ENCODE results near the gene SYMPK. TPM values are rescaled to one million over a fixed set of nuclear protein-coding genes. Genes with fewer than 3 reads are reported as not detected.
A peak's percentile ranks its signal among the peaks of the same experiment; 100 is the strongest.

Gene SYMPK
- total RNA-seq, 4 donors from 2014 or later: 31.0 to 89.0 (median 57.4) TPM

DNA sequence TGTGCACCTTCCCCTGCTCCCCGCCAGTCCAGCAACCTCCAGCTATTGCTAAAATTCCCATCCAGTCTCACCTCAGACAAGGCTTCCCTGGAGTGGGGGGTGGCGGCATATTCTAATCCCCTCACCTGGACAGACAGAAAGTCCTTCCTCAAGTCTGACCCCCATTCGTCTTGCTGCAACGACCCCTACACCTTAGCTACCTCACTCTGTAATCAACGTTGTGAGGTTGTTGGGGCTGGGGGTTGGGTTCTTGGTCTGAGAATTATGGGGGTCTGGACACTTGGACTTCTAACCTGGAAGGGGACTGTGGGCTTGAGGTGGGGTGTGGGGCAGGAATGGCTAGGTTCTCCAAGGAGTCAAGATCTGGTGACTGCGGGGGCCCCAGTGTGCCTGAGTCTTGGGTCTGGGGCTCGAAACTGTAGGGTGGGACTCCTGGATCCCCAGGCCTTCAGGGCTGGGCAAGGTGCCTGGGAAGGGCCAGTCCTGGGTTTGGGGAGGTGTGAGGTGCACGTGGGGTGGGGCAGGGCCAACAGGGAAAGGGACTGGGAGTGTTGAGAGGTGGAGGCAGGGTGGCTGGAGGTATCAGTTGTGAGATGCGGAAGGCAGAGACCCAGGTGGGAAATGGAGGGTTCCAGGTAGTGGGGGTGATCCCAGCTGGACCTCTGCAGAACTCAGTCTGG lies 2.5 kb upstream of the SYMPK start:
- peaks cover 0 to 6% (median 0%) of the 10 kb centered on the region in 3 donors for H3K36me3 ChIP-seq
- no peak for TF ChIP-seq EP300 (IDR thresholded peaks at IDR 0.05)
- TF ChIP-seq, protein P1, sequence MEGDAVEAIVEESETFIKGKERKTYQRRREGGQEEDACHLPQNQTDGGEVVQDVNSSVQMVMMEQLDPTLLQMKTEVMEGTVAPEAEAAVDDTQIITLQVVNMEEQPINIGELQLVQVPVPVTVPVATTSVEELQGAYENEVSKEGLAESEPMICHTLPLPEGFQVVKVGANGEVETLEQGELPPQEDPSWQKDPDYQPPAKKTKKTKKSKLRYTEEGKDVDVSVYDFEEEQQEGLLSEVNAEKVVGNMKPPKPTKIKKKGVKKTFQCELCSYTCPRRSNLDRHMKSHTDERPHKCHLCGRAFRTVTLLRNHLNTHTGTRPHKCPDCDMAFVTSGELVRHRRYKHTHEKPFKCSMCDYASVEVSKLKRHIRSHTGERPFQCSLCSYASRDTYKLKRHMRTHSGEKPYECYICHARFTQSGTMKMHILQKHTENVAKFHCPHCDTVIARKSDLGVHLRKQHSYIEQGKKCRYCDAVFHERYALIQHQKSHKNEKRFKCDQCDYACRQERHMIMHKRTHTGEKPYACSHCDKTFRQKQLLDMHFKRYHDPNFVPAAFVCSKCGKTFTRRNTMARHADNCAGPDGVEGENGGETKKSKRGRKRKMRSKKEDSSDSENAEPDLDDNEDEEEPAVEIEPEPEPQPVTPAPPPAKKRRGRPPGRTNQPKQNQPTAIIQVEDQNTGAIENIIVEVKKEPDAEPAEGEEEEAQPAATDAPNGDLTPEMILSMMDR (IDR thresholded peaks at IDR 0.05): no peak
- TF ChIP-seq POLR2A (IDR thresholded peaks at IDR 0.05): no peak
- no peak for DNase-seq (ENCODE audit: low spot score in 2 of 2)
- WGBS, 2 donors: 68 to 71% methylated on average over 9 of the region's 9 CpGs
- H3K4me1 ChIP-seq: peaks cover 0 to 34% (median 21%) of the 10 kb centered on the region in 4 donors
- no peak overlapping the region for H3K27ac ChIP-seq
- H3K9me3 ChIP-seq: no peaks in the 10 kb centered on the region
- no peak overlapping the region for H3K4me3 ChIP-seq
- H3K27me3 ChIP-seq: peaks cover 2 to 31% of the 10 kb centered on the region in 2 donors

GRCh38 chr19:45864629-45865082 lies 1.7 kb upstream of the SYMPK start:
- peaks cover 2 to 31% of the 10 kb centered on the region in 2 donors for H3K27me3 ChIP-seq
- 11 to 17% methylated on average over 12 of the region's 12 CpGs for WGBS, 2 donors

GRCh38 chr19:45863840-45864628 lies 1.1 kb upstream of the SYMPK start, which contains the start of gene FOXA3:
Gene FOXA3 (plus strand): TSS chr19:45864326. CDS start chr19:45864457, 131 bp downstream.
- H3K27ac ChIP-seq: no peak within 1 kb of the TSS
- peak within 1 kb of the TSS; percentile 23 to 97 (median 94) for H3K4me3 ChIP-seq
- TF ChIP-seq, protein P1 (IDR thresholded peaks at IDR 0.05): peak; percentile 40 to 61 (median 51)
- TF ChIP-seq POLR2A (IDR thresholded peaks at IDR 0.05) (no peak), EP300 (IDR thresholded peaks at IDR 0.05) (no peak)
- peaks cover 2 to 31% of the 10 kb centered on the region in 2 donors for H3K27me3 ChIP-seq
- DNase-seq (ENCODE audit: low spot score in 2 of 2): no peak
- peaks cover 0 to 17% (median 7%) of the 10 kb centered on the region in 3 donors for H3K36me3 ChIP-seq
- H3K4me1 ChIP-seq: peaks cover 0 to 34% (median 21%) of the 10 kb centered on the region in 4 donors
- no peaks in the 10 kb centered on the region for H3K9me3 ChIP-seq
- 1 to 5% methylated on average over 29 to 32 of the region's 71 CpGs for WGBS, 2 donors

More at GRCh38 chr19:45864629-45865082, 1.7 kb upstream of the SYMPK start:
- Histone ChIP-seq H3K4me3 (peak overlapping the region in 2 of 4 donors; percentile 96 to 97), H3K4me1 (peaks cover 0 to 34% (median 21%) of the 10 kb centered on the region in 4 donors), H3K36me3 (peaks cover 0 to 11% (median under 1%) of the 10 kb centered on the region in 3 donors), H3K9me3 (no peaks in the 10 kb centered on the region), H3K27ac (no peak overlapping the region)
- TF ChIP-seq, protein P1 (IDR thresholded peaks at IDR 0.05): no peak
- TF ChIP-seq POLR2A (IDR thresholded peaks at IDR 0.05): no peak
- no peak for TF ChIP-seq EP300 (IDR thresholded peaks at IDR 0.05)
- no peak for DNase-seq (ENCODE audit: low spot score in 2 of 2)

DNA sequence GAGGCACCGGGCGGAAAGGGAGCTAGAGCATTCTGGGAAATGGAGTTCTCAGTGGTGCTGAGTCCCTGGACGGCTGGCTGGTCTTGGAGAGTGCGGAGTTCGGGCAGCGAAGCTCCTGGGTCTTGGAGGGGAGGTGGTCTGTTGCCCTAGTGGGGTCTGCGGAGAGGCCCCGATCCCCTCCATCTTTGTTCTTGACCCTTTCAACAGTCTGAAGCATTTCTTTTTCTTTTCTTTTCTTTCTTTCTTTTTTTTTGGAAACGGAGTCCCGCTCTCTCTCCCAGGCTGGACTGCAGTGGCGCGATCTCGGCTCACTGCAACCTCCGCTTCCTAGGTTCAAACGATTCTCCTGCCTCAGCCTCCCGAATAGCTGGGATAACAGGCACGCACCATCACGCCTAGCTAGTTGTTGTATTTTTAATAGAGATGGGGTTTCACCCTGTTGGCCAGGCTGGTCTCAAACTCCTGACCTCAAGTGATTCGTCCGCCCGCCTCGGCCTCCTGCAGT lies 440 bp upstream of the SYMPK start:
- TF ChIP-seq, protein P1 (IDR thresholded peaks at IDR 0.05): no peak
- TF ChIP-seq POLR2A (IDR thresholded peaks at IDR 0.05) (no peak), EP300 (IDR thresholded peaks at IDR 0.05) (peak in 1 of 2 donors; percentile 57)
- peaks cover 0 to 34% (median 21%) of the 10 kb centered on the region in 4 donors for H3K4me1 ChIP-seq
- peaks cover 2 to 31% of the 10 kb centered on the region in 2 donors for H3K27me3 ChIP-seq
- H3K9me3 ChIP-seq: no peaks in the 10 kb centered on the region
- peaks cover 0 to 24% (median 12%) of the 10 kb centered on the region in 3 donors for H3K36me3 ChIP-seq
- H3K27ac ChIP-seq: no peak overlapping the region
- H3K4me3 ChIP-seq: peak overlapping the region; percentile 23 to 97 (median 94)
- WGBS, 2 donors: 3 to 7% methylated on average over 21 to 22 of the region's 22 CpGs
- DNase-seq (ENCODE audit: low spot score in 2 of 2): no peak
